Measurements from ENCODE around the gene SPAG16. TPM values are rescaled to one million over a fixed set of nuclear protein-coding genes. Genes with fewer than 3 reads are reported as not detected.

Gene SPAG16
- total RNA-seq, 1 experiment from 2014 or later, result 16.0 TPM

- TF ChIP-seq ARID4B (CRISPR knock-in tag; IDR thresholded peaks at IDR 0.05; ENCODE audit: borderline replicate concordance), result no peak
- no peak for TF ChIP-seq ZNF317 (CRISPR knock-in tag; IDR thresholded peaks at IDR 0.05; ENCODE audit: borderline replicate concordance, low read depth)
Measured at GRCh38 chr2:214130114-214130513, 845.9 kb downstream of the SPAG16 start (continued).

- ATAC-seq, result no peak; the same call in 1 of the 2 replicates
Measured at GRCh38 chr2:214135966-214136365, 851.7 kb downstream of the SPAG16 start.

GRCh38 chr2:214138779-214139178 lies 854.5 kb downstream of the SPAG16 start:
- peaks cover 17% of the 10 kb centered on the region for H3K4me1 Mint-ChIP-seq
- no peak for TF ChIP-seq ZNF219 (CRISPR knock-in tag; IDR thresholded peaks at IDR 0.05; ENCODE audit: borderline replicate concordance)
- TF ChIP-seq MYBL2 (CRISPR knock-in tag; IDR thresholded peaks at IDR 0.05), result no peak
- TF ChIP-seq RORB (CRISPR knock-in tag; IDR thresholded peaks at IDR 0.05), result no peak
- no peak for TF ChIP-seq ZNF396 (CRISPR knock-in tag; IDR thresholded peaks at IDR 0.05; ENCODE audit: borderline replicate concordance)
- no peak for TF ChIP-seq AR (CRISPR knock-in tag; IDR thresholded peaks at IDR 0.05)
- TF ChIP-seq ESRRA (CRISPR knock-in tag; IDR thresholded peaks at IDR 0.05; ENCODE audit: borderline replicate concordance), result no peak
- TF ChIP-seq ZSCAN18 (CRISPR knock-in tag; IDR thresholded peaks at IDR 0.05), result no peak
- TF ChIP-seq ZNF232 (CRISPR knock-in tag; IDR thresholded peaks at IDR 0.05), result no peak
- no peak for ATAC-seq
- POLR2A ChIA-PET, result no interaction called here
- H3K9me3 Mint-ChIP-seq, result no peaks in the 10 kb centered on the region
- CTCF ChIA-PET, result no interaction called here
- no peak overlapping the region for H3K4me3 Mint-ChIP-seq
- DNase-seq (ENCODE audit: low spot score), result no peak
- no peaks in the 10 kb centered on the region for H3K36me3 Mint-ChIP-seq
- no peaks in the 10 kb centered on the region for H3K27me3 Mint-ChIP-seq (ENCODE audit: low read depth)
- H3K27ac Mint-ChIP-seq, result no peak overlapping the region

More at GRCh38 chr2:214135966-214136365, 851.7 kb downstream of the SPAG16 start:
- peaks cover 4% of the 10 kb centered on the region for H3K9me3 Mint-ChIP-seq
- no peak overlapping the region for H3K4me3 Mint-ChIP-seq
- TF ChIP-seq ATF6 (CRISPR knock-in tag; IDR thresholded peaks at IDR 0.05) (no peak), E2F4 (CRISPR knock-in tag; IDR thresholded peaks at IDR 0.05; ENCODE audit: borderline replicate concordance, low read depth) (no peak), NR3C1 (CRISPR knock-in tag; conservative IDR thresholded peaks at IDR 0.05; ENCODE audit: low read depth) (no peak)
- POLR2A ChIA-PET, result no interaction called here
- H3K4me1 Mint-ChIP-seq, result peaks cover 17% of the 10 kb centered on the region
- no peaks in the 10 kb centered on the region; the same call in 1 of the 2 replicates for H3K36me3 Mint-ChIP-seq
- CTCF ChIA-PET, result interaction anchor here (1.2 kb wide), 1 partner anchor 9 kb away, joined by 3 read pairs; no protein-coding TSS in a partner anchor
- no peak overlapping the region for H3K27ac Mint-ChIP-seq
- DNase-seq (ENCODE audit: low spot score), result no peak
- H3K27me3 Mint-ChIP-seq (ENCODE audit: low read depth), result no peaks in the 10 kb centered on the region
